HUES48 (cell line): Measurements from ENCODE around the gene HOXA13.

Experiments used
- H3K27ac ChIP-seq: one replicate; pipeline ENCODE4 v1.7.0; 2013; ENCODE audit warnings: low read depth, low read length, inconsistent platforms
- H3K27me3 ChIP-seq: 2 replicates; pipeline ENCODE4 v1.6.1; 2013; ENCODE audit warnings: mild to moderate bottlenecking, low read length; ENCODE audit not compliant: control insufficient read depth, insufficient read depth
- H3K36me3 ChIP-seq: 2 replicates; pipeline ENCODE4 v1.6.1; 2013; ENCODE audit warnings: low read length; ENCODE audit not compliant: control insufficient read depth, insufficient read depth
- H3K4me1 ChIP-seq: 2 replicates; pipeline ENCODE4 v1.6.1; 2013; ENCODE audit warnings: mild to moderate bottlenecking, low read length; ENCODE audit not compliant: control insufficient read depth, insufficient read depth
- H3K4me3 ChIP-seq: 2 replicates; pipeline ENCODE4 v1.5.1; 2013; ENCODE audit warnings: mild to moderate bottlenecking, low read depth, low read length
- H3K9ac ChIP-seq: 2 replicates; pipeline ENCODE4 v1.6.1; 2013; ENCODE audit warnings: mild to moderate bottlenecking, low read depth, low read length, moderate library complexity
- H3K9me3 ChIP-seq: 2 replicates; pipeline ENCODE4 v1.6.1; 2013; ENCODE audit warnings: low read length; ENCODE audit not compliant: control insufficient read depth, insufficient read depth

HOXA13 gene

GRCh38 chr7:27169658-27170425, 30.0 kb downstream of the HOXA13 start:
- Histone ChIP-seq H3K4me1 (no peaks in the 10 kb centered on the region), H3K36me3 (no peaks in the 10 kb centered on the region), H3K9me3 (no peaks in the 10 kb centered on the region), H3K27me3 (peaks cover 100% of the 10 kb centered on the region), H3K27ac (no peak overlapping the region), H3K9ac (no peak overlapping the region), H3K4me3 (no peak overlapping the region)

- Histone ChIP-seq H3K27ac (no peak overlapping the region), H3K36me3 (no peaks in the 10 kb centered on the region), H3K4me1 (no peaks in the 10 kb centered on the region), H3K4me3 (no peak overlapping the region), H3K9me3 (no peaks in the 10 kb centered on the region), H3K27me3 (peaks cover 100% of the 10 kb centered on the region), H3K9ac (no peak overlapping the region)
Measured at GRCh38 chr7:27168265-27168947, 31.5 kb downstream of the HOXA13 start.

GRCh38 chr7:27167916-27168264, 32.0 kb downstream of the HOXA13 start:
- no peaks in the 10 kb centered on the region for H3K36me3 ChIP-seq
- H3K4me3 ChIP-seq: no peak overlapping the region
- H3K9ac ChIP-seq: no peak overlapping the region
- no peak overlapping the region for H3K27ac ChIP-seq
- H3K4me1 ChIP-seq: no peaks in the 10 kb centered on the region
- no peaks in the 10 kb centered on the region for H3K9me3 ChIP-seq
- H3K27me3 ChIP-seq: peaks cover 100% of the 10 kb centered on the region

- Histone ChIP-seq H3K9ac (no peak overlapping the region), H3K27me3 (peaks cover 100% of the 10 kb centered on the region)
Measured at GRCh38 chr7:27166531-27167505, 33.1 kb downstream of the HOXA13 start.

GRCh38 chr7:27165996-27166530, 33.8 kb downstream of the HOXA13 start:
- no peaks in the 10 kb centered on the region for H3K36me3 ChIP-seq
- no peaks in the 10 kb centered on the region for H3K4me1 ChIP-seq
- H3K9ac ChIP-seq: no peak overlapping the region
- no peaks in the 10 kb centered on the region for H3K9me3 ChIP-seq
- H3K27ac ChIP-seq: no peak overlapping the region
- no peak overlapping the region for H3K4me3 ChIP-seq
- H3K27me3 ChIP-seq: peaks cover 100% of the 10 kb centered on the region

More at GRCh38 chr7:27166531-27167505, 33.1 kb downstream of the HOXA13 start:
- H3K27ac ChIP-seq: no peak overlapping the region
- H3K36me3 ChIP-seq: no peaks in the 10 kb centered on the region
- H3K4me3 ChIP-seq: no peak overlapping the region
- no peaks in the 10 kb centered on the region for H3K4me1 ChIP-seq
- H3K9me3 ChIP-seq: no peaks in the 10 kb centered on the region

- H3K27me3 ChIP-seq: peaks cover 100% of the 10 kb centered on the region
- no peak within 1 kb of the TSS for H3K9ac ChIP-seq
- no peak within 1 kb of the TSS for H3K4me3 ChIP-seq
- no peaks in the 10 kb centered on the region for H3K9me3 ChIP-seq
- no peaks in the 10 kb centered on the region for H3K4me1 ChIP-seq
- no peaks in the 10 kb centered on the region for H3K36me3 ChIP-seq
- no peak within 1 kb of the TSS for H3K27ac ChIP-seq
Measured at GRCh38 chr7:27165089-27165995, 34.5 kb downstream of the HOXA13 start, which contains the start of gene HOXA9. Gene HOXA9, minus strand, starts transcription at chr7:27165537. Its CDS starts 80 bp downstream, at chr7:27165457.

- Histone ChIP-seq H3K4me1 (no peaks in the 10 kb centered on the region), H3K27ac (no peak overlapping the region), H3K9me3 (no peaks in the 10 kb centered on the region), H3K36me3 (no peaks in the 10 kb centered on the region), H3K27me3 (peaks cover 100% of the 10 kb centered on the region), H3K9ac (no peak overlapping the region), H3K4me3 (no peak overlapping the region)
Measured at GRCh38 chr7:27164367-27165088, 35.4 kb downstream of the HOXA13 start.

- Histone ChIP-seq H3K27me3 (peaks cover 100% of the 10 kb centered on the region), H3K4me3 (no peak overlapping the region)
Measured at GRCh38 chr7:27164045-27164366, 35.9 kb downstream of the HOXA13 start.

GRCh38 chr7:27163288-27164044, 36.4 kb downstream of the HOXA13 start:
- no peaks in the 10 kb centered on the region for H3K9me3 ChIP-seq
- no peak overlapping the region for H3K9ac ChIP-seq
- no peak overlapping the region for H3K27ac ChIP-seq
- H3K36me3 ChIP-seq: no peaks in the 10 kb centered on the region
- no peak overlapping the region for H3K4me3 ChIP-seq
- no peaks in the 10 kb centered on the region for H3K4me1 ChIP-seq
- H3K27me3 ChIP-seq: peaks cover 100% of the 10 kb centered on the region

More at GRCh38 chr7:27164045-27164366, 35.9 kb downstream of the HOXA13 start:
- no peaks in the 10 kb centered on the region for H3K36me3 ChIP-seq
- H3K27ac ChIP-seq: no peak overlapping the region
- H3K9ac ChIP-seq: no peak overlapping the region
- H3K9me3 ChIP-seq: no peaks in the 10 kb centered on the region
- H3K4me1 ChIP-seq: no peaks in the 10 kb centered on the region
